Stimulated activated CD8-positive, alpha-beta memory T cell treated with anti-CD3 and anti-CD28 coated beads, Interleukin-7, amount 100 ng/mL, for 1 hour (primary cell): Measurements from ENCODE around the gene KLHL17.

Source experiments
- DNase-seq, 2 donors: peaks; one replicate each; pipeline ENCODE4 v3.0.0-alpha.2; 2020; ENCODE audit warnings: low read depth in 2 of 2

The KLHL17 gene

GRCh38 chr1:960363-961131, at the start of gene KLHL17:
TSS of gene KLHL17 (plus strand) at chr1:960584. CDS start at chr1:960694, 110 bp downstream.
- peak; percentile 56 to 63 for DNase-seq

- no peak for DNase-seq
Observed at GRCh38 chr1:910881-911721, 49.3 kb upstream of the KLHL17 start.

- DNase-seq: no peak
Observed at GRCh38 chr1:911875-912739, 48.3 kb upstream of the KLHL17 start.

- no peak for DNase-seq
Observed at GRCh38 chr1:912740-913301, 47.6 kb upstream of the KLHL17 start.

GRCh38 chr1:913491-914130, 46.8 kb upstream of the KLHL17 start:
- DNase-seq: no peak

GRCh38 chr1:914131-914890, 46.1 kb upstream of the KLHL17 start:
- DNase-seq: no peak

- DNase-seq: no peak
Observed at GRCh38 chr1:914891-915280, 45.5 kb upstream of the KLHL17 start.

GRCh38 chr1:915295-916172, 44.9 kb upstream of the KLHL17 start:
- DNase-seq: no peak

- DNase-seq: no peak
Observed at GRCh38 chr1:916173-917075, 44.0 kb upstream of the KLHL17 start.

- no peak for DNase-seq
Observed at GRCh38 chr1:917076-917459, 43.3 kb upstream of the KLHL17 start.

- no peak for DNase-seq
Observed at GRCh38 chr1:917466-918091, 42.8 kb upstream of the KLHL17 start.

- DNase-seq: no peak
Observed at GRCh38 chr1:918353-918752, 42.0 kb upstream of the KLHL17 start.

- DNase-seq: no peak
Observed at GRCh38 chr1:918843-919242, 41.5 kb upstream of the KLHL17 start.

GRCh38 chr1:919271-919872, 41.0 kb upstream of the KLHL17 start:
- no peak for DNase-seq

GRCh38 chr1:920010-920409, 40.4 kb upstream of the KLHL17 start:
- DNase-seq: no peak

GRCh38 chr1:920521-920920, 39.9 kb upstream of the KLHL17 start:
- no peak for DNase-seq

GRCh38 chr1:921011-921837, 39.2 kb upstream of the KLHL17 start:
- DNase-seq: no peak
